Stomach (tissue), 9 donors: ENCODE results near the gene UBXN2A. TPM values are rescaled to one million over a fixed set of nuclear protein-coding genes. Genes with fewer than 3 reads are reported as not detected.

Experiments used
- DNase-seq, 2 donors: peaks; one replicate each; pipeline versions ENCODE4 v3.0.0 to v3.0.0-alpha.2; 2013 to 2019
- H3K27ac ChIP-seq, 5 donors: fragments of 200-600 bp in 4 of 5; sonication (generic) in 4 of 5; one replicate each; pipeline ENCODE4 v1.5.1; 2013 to 2019; ENCODE audit warnings: mild to moderate bottlenecking in 1 of 5, moderate library complexity in 1 of 5
- H3K27me3 ChIP-seq, 3 donors: fragments of 200-600 bp; sonication (generic); one replicate each; pipeline ENCODE4 v1.5.1; 2017 to 2019; ENCODE audit warnings: mixed run types in 1 of 3
- H3K36me3 ChIP-seq, 4 donors: fragments of 200-600 bp; sonication (generic); 1 replicate in 3 of 4; 2 replicates in 1 of 4; pipeline ENCODE4 v1.5.1; 2016 to 2019
- H3K4me1 ChIP-seq, 4 donors: fragments of 200-600 bp; sonication (generic); one replicate each; pipeline ENCODE4 v1.5.1; 2016 to 2019
- H3K4me3 ChIP-seq, 4 donors: fragments of 200-600 bp; sonication (generic) in 3 of 4; one replicate each; pipeline ENCODE4 v1.5.1; 2016 to 2019; ENCODE audit warnings: mild to moderate bottlenecking in 1 of 4
- H3K9me3 ChIP-seq, 4 donors: fragments of 200-600 bp; sonication (generic); one replicate each; pipeline ENCODE4 v1.5.1; 2016 to 2019
- EP300 ChIP-seq: sonication (generic); formaldehyde crosslinking; IDR thresholded peaks from one replicate; pipeline ENCODE4 v1.6.1; 2017; ENCODE audit warnings: antibody characterized with exemption
- POLR2A ChIP-seq, 4 donors: fragments of 450-650 bp; IDR thresholded peaks; one replicate each; pipeline ENCODE4 v1.6.1; 2016; ENCODE audit warnings: antibody characterized with exemption in 4 of 4, control low read depth in 2 of 4, mild to moderate bottlenecking in 1 of 4, moderate library complexity in 1 of 4
- POLR2AphosphoS5 ChIP-seq, 3 donors: sonication (generic); formaldehyde crosslinking; IDR thresholded peaks; one replicate each; pipeline ENCODE4 v1.6.1; 2016; ENCODE audit warnings: antibody characterized with exemption in 3 of 3
- WGBS, 5 donors: extraction: QIAGEN DNeasy Blood & Tissue Kit in 3 of 5; methylation state at CpG; one replicate each; pipeline versions ENCODE4 v1.1.5 to v1.1.7; 2013 to 2018; 5-methylcytosine and 5-hydroxymethylcytosine counted together
- intact Hi-C: fragments of 100-400 bp; cut with DNase I; formaldehyde crosslinking; loops from one replicate; pipeline ENCODE4 v1.15.1; 2023; ENCODE audit warnings: low total_unique reads
- polyA plus RNA-seq, 3 donors: library from polyadenylated mRNA; stranded (reverse); fragments of 200-250 nt; gene quantifications; one replicate each; pipeline ENCODE4 v1.2.3, GENCODE V29; 2013
- total RNA-seq, 5 donors: library from RNA; depleted of rRNA; stranded (reverse); fragments of >200 nt; gene quantifications; one replicate each; pipeline versions ENCODE4 v1.1.0 to v1.2.3, GENCODE V29; 2014 to 2016
- TF ChIP-seq, protein P1 (sequence below), 7 experiments: fragments of 450-650 bp in 4 of 7; fragments of 200-600 bp in 3 of 7; sonication (generic) in 3 of 7; IDR thresholded peaks; one replicate each; pipeline ENCODE4 v1.5.1; 2016 to 2019; ENCODE audit warnings: antibody characterized with exemption in 7 of 7, control low read depth in 2 of 7, mild to moderate bottlenecking in 1 of 7
- donor health status: healthy with polysubstance abuse.
- donor health status: Bipolar disorder and iron deficiency.
- donor health status: healthy.

Gene UBXN2A
- total and polyA plus RNA-seq, 8 donors, result 3.6 to 53.6 (median 7.6) TPM

DNA sequence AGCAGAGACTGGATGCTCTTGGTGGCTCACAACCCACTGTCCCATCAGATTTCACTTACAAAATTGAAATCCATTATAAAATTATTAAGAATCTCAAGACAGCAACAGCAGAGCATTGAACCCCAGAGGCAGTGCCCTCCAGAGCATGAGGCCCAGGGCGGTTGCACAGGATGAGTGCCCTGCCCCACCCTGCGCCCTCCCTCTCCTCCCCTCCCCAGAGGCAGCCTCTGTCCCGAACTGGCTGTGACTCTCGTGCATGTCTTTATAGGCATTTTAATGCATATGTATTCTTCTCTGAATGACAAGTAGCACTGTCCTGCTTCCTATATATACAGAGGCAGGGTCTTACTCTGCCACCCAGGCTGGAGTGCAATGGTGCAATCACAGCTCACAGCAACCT lies 80.0 kb downstream of the UBXN2A start:
- Histone ChIP-seq H3K4me1 (no peaks in the 10 kb centered on the region), H3K36me3 (peaks cover 3 to 35% (median 30%) of the 10 kb centered on the region in 4 donors), H3K9me3 (no peaks in the 10 kb centered on the region), H3K27me3 (no peaks in the 10 kb centered on the region), H3K4me3 (no peak overlapping the region), H3K27ac (no peak overlapping the region)
- intact Hi-C loops, result no loop called here
- TF ChIP-seq POLR2A (IDR thresholded peaks at IDR 0.05), result no peak
- TF ChIP-seq, protein P1, sequence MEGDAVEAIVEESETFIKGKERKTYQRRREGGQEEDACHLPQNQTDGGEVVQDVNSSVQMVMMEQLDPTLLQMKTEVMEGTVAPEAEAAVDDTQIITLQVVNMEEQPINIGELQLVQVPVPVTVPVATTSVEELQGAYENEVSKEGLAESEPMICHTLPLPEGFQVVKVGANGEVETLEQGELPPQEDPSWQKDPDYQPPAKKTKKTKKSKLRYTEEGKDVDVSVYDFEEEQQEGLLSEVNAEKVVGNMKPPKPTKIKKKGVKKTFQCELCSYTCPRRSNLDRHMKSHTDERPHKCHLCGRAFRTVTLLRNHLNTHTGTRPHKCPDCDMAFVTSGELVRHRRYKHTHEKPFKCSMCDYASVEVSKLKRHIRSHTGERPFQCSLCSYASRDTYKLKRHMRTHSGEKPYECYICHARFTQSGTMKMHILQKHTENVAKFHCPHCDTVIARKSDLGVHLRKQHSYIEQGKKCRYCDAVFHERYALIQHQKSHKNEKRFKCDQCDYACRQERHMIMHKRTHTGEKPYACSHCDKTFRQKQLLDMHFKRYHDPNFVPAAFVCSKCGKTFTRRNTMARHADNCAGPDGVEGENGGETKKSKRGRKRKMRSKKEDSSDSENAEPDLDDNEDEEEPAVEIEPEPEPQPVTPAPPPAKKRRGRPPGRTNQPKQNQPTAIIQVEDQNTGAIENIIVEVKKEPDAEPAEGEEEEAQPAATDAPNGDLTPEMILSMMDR (IDR thresholded peaks at IDR 0.05), result no peak
- DNase-seq, result no peak
- 69 to 81% (median 75%) methylated on average over 4 of the region's 4 CpGs for WGBS, 5 donors

DNA sequence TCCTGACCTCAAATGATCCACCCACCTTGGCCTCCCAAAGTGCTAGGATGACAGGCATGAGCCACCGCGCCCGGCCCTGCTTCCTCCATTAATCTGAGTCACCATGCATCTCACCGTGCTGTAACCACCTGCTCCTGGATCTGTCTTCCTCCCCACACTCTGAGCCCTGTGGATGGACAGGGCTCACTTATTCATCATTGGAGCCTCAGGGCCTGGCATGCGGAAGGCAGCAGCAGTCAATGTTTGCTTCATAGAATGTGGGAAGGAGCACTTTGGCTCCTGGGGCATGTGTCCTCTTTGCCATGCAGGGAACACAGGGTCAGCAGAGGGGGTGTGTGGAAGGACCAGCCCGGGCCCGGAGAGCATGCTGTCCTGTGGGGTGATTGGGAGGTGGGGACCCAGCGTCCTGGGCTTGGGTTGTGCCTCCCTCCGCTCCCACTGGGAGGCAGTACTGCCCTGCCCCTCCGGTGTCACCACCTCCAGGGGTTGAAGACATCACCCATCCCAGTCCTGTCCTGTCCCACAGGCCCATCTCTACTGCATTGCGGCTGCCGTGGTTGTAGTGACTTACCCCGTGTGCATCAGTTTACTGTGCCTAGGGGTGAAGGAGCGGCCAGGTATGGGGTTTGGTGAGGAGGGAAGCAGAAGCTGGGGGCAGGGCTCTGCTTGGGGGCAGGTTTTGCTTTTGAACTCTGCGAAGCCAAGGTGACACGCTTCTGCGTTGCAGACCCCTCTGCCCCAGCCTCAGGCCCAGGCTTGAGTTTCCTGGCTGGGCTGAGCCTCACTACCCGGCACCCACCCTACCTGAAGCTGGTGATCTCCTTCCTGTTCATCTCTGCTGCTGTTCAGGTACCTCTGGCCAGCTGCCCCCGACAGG lies 81.1 kb downstream of the UBXN2A start:
- no peak overlapping the region for H3K4me3 ChIP-seq
- no peak for TF ChIP-seq POLR2A (IDR thresholded peaks at IDR 0.05)
- no peak for TF ChIP-seq EP300
- TF ChIP-seq, protein P1 (IDR thresholded peaks at IDR 0.05), result peak in 5 of 7 experiments; percentile 11 to 37 (median 29)
- no peak for TF ChIP-seq POLR2AphosphoS5 (IDR thresholded peaks at IDR 0.05)
- 72 to 78% (median 73%) methylated on average over 10 to 19 of the region's 19 CpGs for WGBS, 5 donors
- H3K36me3 ChIP-seq, result peaks cover 3 to 46% (median 41%) of the 10 kb centered on the region in 4 donors
- peak; percentile 37 for DNase-seq
- H3K27ac ChIP-seq, result no peak overlapping the region
- no peaks in the 10 kb centered on the region for H3K9me3 ChIP-seq
- H3K4me1 ChIP-seq, result no peaks in the 10 kb centered on the region
- intact Hi-C loops, result no loop called here
- H3K27me3 ChIP-seq, result no peaks in the 10 kb centered on the region

DNA sequence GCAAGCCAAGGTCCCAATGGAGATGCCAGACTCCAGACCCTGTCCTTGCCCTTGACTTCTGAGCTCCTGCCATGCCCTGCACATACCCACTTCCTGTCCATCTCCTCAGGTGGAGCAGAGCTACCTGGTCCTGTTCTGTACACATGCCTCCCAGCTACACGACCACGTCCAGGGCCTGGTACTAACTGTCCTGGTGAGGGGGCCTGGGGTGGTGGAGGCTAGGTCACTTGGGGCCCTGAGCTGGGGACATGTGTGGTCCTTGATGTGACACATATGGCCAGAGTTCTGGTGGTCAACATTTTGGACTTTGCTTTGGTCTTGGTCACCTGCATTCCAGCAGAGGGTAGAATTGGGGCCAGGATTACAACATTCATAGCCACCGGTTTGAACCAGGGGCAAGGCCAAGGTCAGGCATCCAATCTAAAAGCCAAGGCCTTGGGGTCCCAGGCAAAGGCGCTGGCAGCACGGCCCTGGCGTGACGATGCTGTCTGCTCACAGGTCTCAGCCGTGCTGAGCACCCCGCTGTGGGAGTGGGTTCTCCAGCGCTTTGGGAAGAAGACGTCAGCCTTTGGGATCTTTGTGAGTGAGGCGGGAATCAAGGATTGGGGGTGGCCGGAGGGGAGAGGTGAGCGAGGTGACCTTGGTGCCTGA lies 82.2 kb downstream of the UBXN2A start:
- Histone ChIP-seq H3K4me1 (no peaks in the 10 kb centered on the region), H3K27me3 (no peaks in the 10 kb centered on the region), H3K36me3 (peaks cover 3 to 56% (median 50%) of the 10 kb centered on the region in 4 donors), H3K4me3 (no peak overlapping the region), H3K9me3 (no peaks in the 10 kb centered on the region), H3K27ac (no peak overlapping the region)
- TF ChIP-seq POLR2AphosphoS5 (IDR thresholded peaks at IDR 0.05), result no peak
- no peak for TF ChIP-seq POLR2A (IDR thresholded peaks at IDR 0.05)
- no peak for TF ChIP-seq EP300
- TF ChIP-seq, protein P1 (IDR thresholded peaks at IDR 0.05), result no peak
- WGBS, 5 donors, result 89 to 94% (median 91%) methylated on average over 13 to 14 of the region's 14 CpGs
- DNase-seq, result no peak
- intact Hi-C loops, result no loop called here

DNA sequence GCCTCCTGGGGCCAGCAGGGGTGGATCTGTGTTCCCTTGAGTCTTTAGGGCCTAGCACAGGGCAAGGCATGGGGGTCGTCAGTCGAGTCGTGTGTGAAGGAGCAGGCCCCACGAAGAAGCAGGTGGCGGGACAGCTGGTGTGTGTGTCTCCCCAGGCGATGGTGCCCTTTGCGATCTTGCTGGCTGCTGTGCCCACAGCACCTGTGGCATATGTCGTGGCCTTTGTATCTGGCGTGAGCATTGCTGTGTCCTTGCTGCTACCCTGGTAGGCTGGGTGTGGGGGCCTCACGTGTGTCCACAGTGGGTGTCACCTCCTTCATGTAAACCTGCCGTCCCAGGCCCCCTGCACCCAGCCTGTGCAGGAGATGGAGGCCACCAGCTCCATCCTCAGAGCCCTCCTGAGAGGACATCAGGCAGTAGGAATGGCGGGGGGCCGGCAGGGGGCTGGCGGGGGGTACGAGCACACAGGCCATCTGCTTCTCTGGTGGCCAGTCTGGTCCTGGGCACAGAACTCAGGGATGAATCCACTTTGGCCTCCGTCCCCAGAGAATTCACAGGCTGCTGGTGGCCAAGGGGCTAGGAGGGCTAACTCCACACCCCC lies 82.8 kb downstream of the UBXN2A start:
- TF ChIP-seq POLR2AphosphoS5 (IDR thresholded peaks at IDR 0.05) (no peak), EP300 (no peak), POLR2A (IDR thresholded peaks at IDR 0.05) (no peak)
- TF ChIP-seq, protein P1 (IDR thresholded peaks at IDR 0.05), result no peak
- 67 to 92% (median 87%) methylated on average over 6 to 16 of the region's 16 CpGs for whole genome bisulfite sequencing, 5 donors
- no peaks in the 10 kb centered on the region for H3K9me3 ChIP-seq
- H3K27ac ChIP-seq, result no peak overlapping the region
- no peak for DNase-seq
- H3K27me3 ChIP-seq, result no peaks in the 10 kb centered on the region
- no peaks in the 10 kb centered on the region for H3K4me1 ChIP-seq
- H3K4me3 ChIP-seq, result no peak overlapping the region
- intact Hi-C loops, result no loop called here
- peaks cover 3 to 62% (median 50%) of the 10 kb centered on the region in 4 donors for H3K36me3 ChIP-seq
